ENCODE data around the gene TOR4A.
"Not testable (repeated sequence)": the region's sequence is repeated elsewhere in the genome, so short reads cannot be mapped to it uniquely, and the experiment has no call there.

The TOR4A gene

GRCh38 chr9:137256362-137256761 lies 21.2 kb upstream of the TOR4A start:
- ChIA-PET CTCF (interaction anchor here (0.6 to 4.5 kb wide), 5 partner anchors 9 to 221 kb away, joined by 3 to 24 read pairs (median 4); partner anchors contain the start of gene TOR4A), POLR2A (interaction anchor here (6.8 kb wide), 1 partner anchor 14 kb away, joined by 164 read pairs; the partner anchor contains the start of gene TUBB4B)
- peak overlapping the region; percentile 88 for H3K4me3 ChIP-seq (ENCODE audit: low read depth, low read length)
- TF ChIP-seq CTCF (IDR thresholded peaks at IDR 0.05; ENCODE audit: insufficient read depth, low read length, missing control alignments), result no peak
- DNase-seq (ENCODE audit: low read depth, low spot score), result no peak

GRCh38 chr9:137256856-137257255 lies 20.7 kb upstream of the TOR4A start:
- H3K4me3 ChIP-seq (ENCODE audit: low read depth, low read length), result peak overlapping the region; percentile 88
- DNase-seq (ENCODE audit: low read depth, low spot score), result no peak
- CTCF ChIA-PET, result interaction anchor here (0.6 to 4.5 kb wide), 5 partner anchors 14 to 221 kb away, joined by 3 to 24 read pairs (median 4); partner anchors contain the start of gene TOR4A
- POLR2A ChIA-PET, result interaction anchor here (6.8 kb wide), 1 partner anchor 14 kb away, joined by 164 read pairs; the partner anchor contains the start of gene TUBB4B
- no peak for TF ChIP-seq CTCF (IDR thresholded peaks at IDR 0.05; ENCODE audit: insufficient read depth, low read length, missing control alignments)

- ChIA-PET CTCF (interaction anchor here (0.6 to 1.6 kb wide), 9 partner anchors 9 to 165 kb away, joined by 3 to 7 read pairs (median 3); partner anchors contain the start of gene TOR4A), POLR2A (interaction anchor here (1.2 kb wide), 1 partner anchor 22 kb away, joined by 5 read pairs; no protein-coding TSS in a partner anchor)
- not testable (repeated sequence) for H3K4me3 ChIP-seq (ENCODE audit: low read depth, low read length); DNase-seq (ENCODE audit: low read depth, low spot score)
- TF ChIP-seq CTCF (IDR thresholded peaks at IDR 0.05; ENCODE audit: insufficient read depth, low read length, missing control alignments), result peak; percentile 18
Measured at GRCh38 chr9:137262173-137262908, 15.2 kb upstream of the TOR4A start.

- ChIA-PET CTCF (interaction anchor here (1.1 to 1.3 kb wide), 4 partner anchors 8 to 86 kb away, joined by 3 read pairs; no protein-coding TSS in a partner anchor), POLR2A (interaction anchor here (1.2 kb wide), 1 partner anchor 22 kb away, joined by 5 read pairs; no protein-coding TSS in a partner anchor)
- no peak for DNase-seq (ENCODE audit: low read depth, low spot score)
- TF ChIP-seq CTCF (IDR thresholded peaks at IDR 0.05; ENCODE audit: insufficient read depth, low read length, missing control alignments), result no peak
- no peak overlapping the region for H3K4me3 ChIP-seq (ENCODE audit: low read depth, low read length)
Measured at GRCh38 chr9:137262909-137263285, 14.6 kb upstream of the TOR4A start.

- DNase-seq (ENCODE audit: low read depth, low spot score), result no peak
- ChIA-PET POLR2A (interaction anchor here (1.6 kb wide), 1 partner anchor 14 kb away, joined by 8 read pairs; the partner anchor contains the start of gene TOR4A), CTCF (interaction anchor here (1.5 kb wide), 1 partner anchor 27 kb away, joined by 3 read pairs; no protein-coding TSS in a partner anchor)
- no peak for TF ChIP-seq CTCF (IDR thresholded peaks at IDR 0.05; ENCODE audit: insufficient read depth, low read length, missing control alignments)
- H3K4me3 ChIP-seq (ENCODE audit: low read depth, low read length), result no peak overlapping the region
Measured at GRCh38 chr9:137263506-137263905, 14.0 kb upstream of the TOR4A start.

GRCh38 chr9:137264067-137264466 lies 13.5 kb upstream of the TOR4A start:
- CTCF ChIA-PET, result interaction anchor here (0.9 to 1.5 kb wide), 2 partner anchors 10 to 27 kb away, joined by 3 read pairs; no protein-coding TSS in a partner anchor
- DNase-seq (ENCODE audit: low read depth, low spot score), result no peak
- POLR2A ChIA-PET, result interaction anchor here (1.6 kb wide), 1 partner anchor 13 kb away, joined by 8 read pairs; the partner anchor contains the start of gene TOR4A
- no peak overlapping the region for H3K4me3 ChIP-seq (ENCODE audit: low read depth, low read length)
- no peak for TF ChIP-seq CTCF (IDR thresholded peaks at IDR 0.05; ENCODE audit: insufficient read depth, low read length, missing control alignments)
